NCI-H774 (cell line): ENCODE results near the gene UBL3.

Experiments used
- DNase-seq: peaks from one replicate; lab custom pipeline; 2025; lab: John Stamatoyannopoulos, UW

The UBL3 gene

DNA sequence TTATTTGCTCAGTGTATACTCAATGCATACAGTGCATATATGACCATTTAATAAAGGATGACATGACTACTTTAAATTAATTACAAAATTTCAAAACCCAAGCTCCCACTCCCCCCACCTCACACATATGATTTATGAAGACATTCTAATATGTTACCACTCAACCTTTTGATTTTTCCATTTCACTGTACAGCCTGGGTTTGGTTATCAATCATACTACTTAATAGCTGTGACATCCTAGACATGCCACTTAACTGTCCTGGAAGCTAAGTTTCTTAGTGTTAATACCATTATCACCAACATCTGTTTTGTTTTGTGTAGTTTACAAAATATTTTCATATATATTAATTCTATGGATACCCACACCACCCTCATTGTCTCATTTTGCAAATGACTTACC is 42.2 kb downstream of the UBL3 start:
- no peak for DNase-seq

DNA sequence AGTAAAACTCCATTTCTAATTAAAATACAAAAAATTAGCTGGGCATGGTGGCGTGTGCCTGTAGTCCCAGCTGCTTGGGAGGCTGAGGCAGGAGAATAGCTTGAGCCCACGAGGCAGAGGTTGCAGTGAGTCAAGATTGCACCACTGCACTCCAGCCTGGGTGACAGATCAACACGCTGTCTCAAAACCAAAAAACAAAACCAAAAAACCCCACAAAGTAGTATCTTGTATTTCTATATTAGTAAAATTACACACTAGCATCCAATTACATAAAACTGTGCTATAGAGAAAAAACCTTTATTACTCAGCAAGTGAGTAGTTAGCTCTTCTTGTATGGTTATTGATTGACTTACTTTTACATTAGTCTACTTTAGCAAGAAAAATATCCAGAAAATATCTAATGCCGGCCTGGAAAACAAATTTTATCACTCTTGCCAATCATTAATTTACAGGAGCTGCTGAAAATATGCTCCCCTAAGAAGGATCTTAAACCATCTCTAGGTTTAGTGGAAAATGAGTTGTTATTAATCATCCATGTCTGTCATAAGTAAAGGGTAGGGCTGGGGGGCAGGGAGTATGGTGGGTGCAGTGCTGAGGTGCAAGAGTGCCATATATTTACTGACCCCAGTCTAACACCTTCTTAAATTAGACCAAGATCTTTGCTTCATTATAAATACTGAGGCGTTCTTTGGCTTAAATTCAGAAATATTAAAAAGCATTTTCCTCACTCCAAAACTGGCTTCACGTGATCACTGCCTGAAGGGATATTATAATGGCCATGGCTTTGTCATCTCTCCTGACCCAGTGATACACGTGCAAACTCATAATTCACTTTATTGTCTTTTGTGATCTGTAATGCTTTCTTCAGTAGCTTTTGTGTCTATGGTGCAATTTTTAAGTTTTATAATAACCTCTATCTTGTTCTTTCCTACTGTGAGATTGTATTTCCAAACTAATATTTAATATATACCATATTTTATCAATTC is 44.1 kb downstream of the UBL3 start:
- no peak for DNase-seq

DNA sequence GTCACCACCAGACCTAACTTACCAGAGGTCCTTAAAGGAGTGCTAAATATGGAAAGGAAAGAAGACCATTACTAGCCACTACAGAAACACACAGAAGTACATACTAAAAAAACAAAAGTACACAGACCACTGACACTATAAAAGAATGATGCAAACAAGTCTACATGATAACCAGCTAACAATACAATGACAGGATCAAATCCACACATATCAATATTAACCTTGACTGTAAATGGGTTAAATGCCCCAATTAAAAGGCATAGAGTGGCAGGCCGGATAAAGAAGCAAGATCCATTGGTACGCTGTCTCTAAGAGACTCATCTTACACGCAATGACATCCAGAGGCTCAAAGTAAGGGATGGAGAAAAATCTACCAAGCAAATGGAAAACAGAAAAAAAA is 47.2 kb downstream of the UBL3 start:
- DNase-seq, result no peak

GRCh38 chr13:29802621-29803020 is 47.8 kb downstream of the UBL3 start:
- no peak for DNase-seq

GRCh38 chr13:29801737-29802305 is 48.6 kb downstream of the UBL3 start:
- DNase-seq, result no peak

- no peak for DNase-seq
Measured at GRCh38 chr13:29801102-29801501, 49.3 kb downstream of the UBL3 start.

- DNase-seq, result no peak
Measured at GRCh38 chr13:29800687-29801086, 49.7 kb downstream of the UBL3 start.

DNA sequence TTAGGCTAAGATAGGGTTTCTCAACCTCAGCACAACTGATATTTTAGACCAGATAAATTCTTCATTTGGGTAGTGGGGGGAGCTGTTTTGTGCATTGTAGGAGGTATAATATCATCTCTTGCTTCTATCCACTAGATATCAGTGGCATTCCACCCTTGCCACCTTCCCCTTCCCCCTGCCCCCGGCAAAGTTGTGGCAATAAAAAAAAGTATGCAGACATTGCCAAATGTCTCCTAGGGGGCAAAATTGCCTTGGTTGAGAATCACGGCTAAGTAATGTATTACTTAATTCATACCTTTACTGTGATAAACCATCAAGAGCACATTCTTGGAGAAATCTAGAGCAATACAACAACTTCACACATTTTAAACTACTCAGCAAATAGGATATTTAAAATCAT is 51.4 kb downstream of the UBL3 start:
- DNase-seq, result no peak

DNA sequence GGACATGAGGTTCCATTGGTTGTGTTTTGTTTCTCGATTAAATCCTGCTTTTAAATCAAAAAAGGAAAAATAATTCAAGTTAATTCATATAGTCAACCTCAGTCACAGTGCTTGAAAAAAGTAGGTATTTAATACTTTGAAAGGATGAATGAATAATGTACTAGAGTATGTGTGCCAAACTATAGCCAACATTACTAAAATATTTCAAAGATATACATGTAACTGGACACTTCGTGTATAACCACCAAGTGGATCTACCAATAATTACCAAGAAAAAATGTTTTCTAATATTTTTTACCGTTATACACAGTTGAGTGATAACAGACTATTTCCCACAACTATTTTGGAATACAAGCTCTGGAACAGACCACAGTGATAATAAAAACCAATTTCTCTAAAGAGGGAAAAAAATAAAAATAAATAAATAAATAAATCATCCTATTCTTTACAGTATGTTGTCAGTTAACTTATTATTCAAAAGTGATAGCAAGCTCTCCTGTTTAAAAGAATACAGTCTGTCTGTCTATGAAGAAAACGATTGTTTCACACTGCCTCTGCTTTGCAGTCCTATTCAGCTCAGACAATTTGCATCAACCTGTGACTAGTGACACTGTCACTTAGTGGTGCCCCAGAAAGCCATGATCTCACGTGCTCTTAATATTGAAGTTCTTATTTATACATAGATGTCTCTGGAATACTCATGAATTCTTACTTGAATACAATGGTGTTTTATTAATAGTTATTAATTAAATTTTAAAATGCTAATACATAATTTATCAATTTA is 58.2 kb downstream of the UBL3 start:
- DNase-seq, result no peak

DNA sequence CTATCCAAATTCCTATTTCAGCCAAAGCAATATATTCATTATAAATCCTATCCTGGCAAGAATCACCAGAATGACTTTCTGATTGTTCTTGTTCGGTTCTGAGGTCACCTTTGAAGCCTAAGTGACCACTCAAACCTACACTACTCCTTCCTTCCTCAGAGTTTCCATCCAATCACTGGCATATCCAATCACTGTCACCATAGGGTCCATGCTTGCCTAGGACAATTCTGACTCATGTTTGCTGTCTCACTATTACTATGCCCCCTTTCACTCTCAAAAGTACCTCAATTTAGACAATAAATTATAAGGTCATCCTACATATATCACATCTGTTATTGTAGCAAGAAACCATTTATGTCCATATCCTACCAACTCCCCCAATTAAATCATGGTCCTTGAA is 58.9 kb downstream of the UBL3 start:
- DNase-seq, result no peak

DNA sequence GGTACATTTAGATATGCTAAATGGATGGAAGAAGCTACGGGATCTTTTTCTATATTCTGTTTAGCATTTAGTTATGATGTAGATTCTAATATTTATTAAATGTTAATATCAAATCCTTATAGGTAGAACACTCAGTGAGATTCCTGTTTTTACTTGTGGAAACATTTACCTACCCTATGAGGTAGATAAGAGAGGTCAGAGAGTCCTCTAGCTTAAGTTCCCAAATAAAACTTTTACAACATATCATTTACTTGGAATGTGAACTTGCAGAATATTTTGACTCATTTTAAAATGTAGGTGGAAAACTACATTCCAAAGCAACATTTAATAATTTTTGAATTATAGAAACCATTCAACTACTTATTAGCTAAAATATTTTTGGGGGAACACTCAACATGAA is 63.7 kb downstream of the UBL3 start:
- DNase-seq, result no peak

- DNase-seq, result no peak
Measured at GRCh38 chr13:29785978-29786377, 64.4 kb downstream of the UBL3 start.

- no peak for DNase-seq
Measured at GRCh38 chr13:29782798-29783197, 67.6 kb downstream of the UBL3 start.

- DNase-seq, result no peak
Measured at GRCh38 chr13:29774830-29775229, 75.6 kb downstream of the UBL3 start.

GRCh38 chr13:29771247-29771646 is 79.2 kb downstream of the UBL3 start:
- DNase-seq, result no peak

GRCh38 chr13:29767006-29767405 is 83.4 kb downstream of the UBL3 start:
- DNase-seq, result no peak

DNA sequence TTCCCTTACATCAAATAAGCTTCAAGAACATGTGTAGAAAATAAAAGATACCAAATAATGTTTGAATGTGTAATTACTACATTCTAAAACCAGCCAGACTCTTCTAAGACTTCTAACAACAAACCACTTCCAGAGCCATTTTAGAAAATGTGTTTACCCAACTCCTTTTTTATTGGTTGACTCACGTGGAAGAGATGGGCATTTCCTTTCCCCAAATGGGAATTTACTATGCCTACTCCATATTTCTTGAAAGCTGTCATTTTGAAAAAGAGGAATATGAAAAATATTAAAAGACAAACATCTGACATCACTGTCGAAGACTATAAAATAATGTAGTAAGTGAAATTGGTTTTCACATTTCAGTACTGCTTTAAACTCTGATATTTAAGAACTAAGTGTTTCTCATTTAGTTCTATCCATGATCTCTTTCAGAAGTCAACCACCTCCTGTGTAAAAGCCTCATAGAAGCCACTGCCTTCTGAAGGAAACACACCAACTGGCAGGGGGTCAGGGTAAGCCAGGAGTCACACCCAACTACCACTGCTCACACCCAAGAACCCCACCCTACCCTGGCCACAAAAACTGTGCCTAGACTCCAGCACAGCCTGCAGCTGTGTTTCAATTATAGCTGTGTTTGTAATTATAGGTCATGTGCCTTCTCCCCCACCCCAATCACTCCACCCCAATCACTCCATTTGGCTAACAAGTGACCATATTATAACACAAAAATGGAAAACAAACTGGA is 86.8 kb downstream of the UBL3 start:
- no peak for DNase-seq

DNA sequence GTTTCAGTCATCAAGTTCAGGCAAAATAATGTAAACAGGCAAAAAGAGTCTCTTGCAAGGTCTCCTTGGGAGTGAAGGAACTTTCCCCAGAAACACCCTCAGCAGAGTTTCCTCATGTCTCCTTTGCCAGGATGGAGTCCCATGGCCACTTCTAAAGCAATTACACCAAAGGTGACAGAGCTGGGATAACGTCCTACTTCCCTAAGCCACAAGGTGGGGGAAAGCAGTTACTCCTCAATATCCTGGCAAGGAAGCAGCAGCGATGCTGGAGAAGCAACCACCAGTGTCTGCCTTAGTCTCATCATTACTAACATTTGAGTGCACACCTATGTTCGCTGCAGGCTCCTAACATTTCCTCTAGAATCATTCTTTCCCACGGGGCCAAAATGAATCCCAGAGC is 88.6 kb downstream of the UBL3 start:
- no peak for DNase-seq

- no peak for DNase-seq
Measured at GRCh38 chr13:29761160-29761559, 89.3 kb downstream of the UBL3 start.

DNA sequence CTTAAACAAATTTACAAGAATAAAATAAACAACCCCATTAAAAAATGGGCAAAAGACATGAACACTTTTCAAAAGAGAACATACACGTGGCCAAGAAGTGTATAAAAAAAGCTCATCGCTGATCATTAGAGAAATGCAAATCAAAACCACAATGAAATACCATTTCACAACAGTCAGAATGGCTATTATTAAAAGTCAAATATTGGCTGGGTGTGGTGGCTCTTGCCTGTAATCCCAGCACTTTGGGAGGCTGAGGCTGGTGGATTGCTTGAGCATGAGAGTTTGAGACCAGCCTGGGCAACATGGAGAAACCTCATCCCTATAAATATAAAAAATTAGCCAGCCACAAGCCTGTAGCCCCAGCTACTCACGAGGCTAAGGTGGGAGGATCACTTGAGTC is 89.9 kb downstream of the UBL3 start:
- DNase-seq, result no peak

DNA sequence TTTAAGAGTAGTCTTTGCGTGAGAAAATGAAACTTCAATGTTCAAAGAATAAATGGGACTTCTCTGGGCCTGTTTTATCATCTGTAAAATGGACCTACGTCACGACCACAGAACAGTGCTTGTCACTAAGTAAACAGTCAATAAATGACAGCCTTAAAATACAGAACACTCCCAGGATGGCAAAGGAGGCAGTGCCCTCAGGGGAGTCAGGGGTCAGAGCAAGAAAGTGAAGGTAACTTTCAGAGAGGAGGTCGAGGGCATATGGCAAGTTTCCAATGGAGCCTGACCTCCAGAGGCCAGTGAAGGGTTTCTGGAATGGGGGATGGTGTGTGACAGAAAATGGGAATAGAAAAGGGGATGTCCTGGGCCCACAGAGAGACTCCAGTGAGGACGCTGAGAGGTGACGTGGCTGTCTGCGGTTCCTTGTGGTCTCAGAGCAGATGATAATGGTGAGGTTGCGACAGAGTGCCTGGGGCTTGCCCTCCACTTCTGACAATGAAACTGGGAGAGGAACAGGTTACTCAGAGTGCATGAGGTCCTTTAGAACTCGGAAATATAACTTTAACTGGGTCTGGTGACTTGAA is 91.8 kb downstream of the UBL3 start:
- DNase-seq, result no peak

DNA sequence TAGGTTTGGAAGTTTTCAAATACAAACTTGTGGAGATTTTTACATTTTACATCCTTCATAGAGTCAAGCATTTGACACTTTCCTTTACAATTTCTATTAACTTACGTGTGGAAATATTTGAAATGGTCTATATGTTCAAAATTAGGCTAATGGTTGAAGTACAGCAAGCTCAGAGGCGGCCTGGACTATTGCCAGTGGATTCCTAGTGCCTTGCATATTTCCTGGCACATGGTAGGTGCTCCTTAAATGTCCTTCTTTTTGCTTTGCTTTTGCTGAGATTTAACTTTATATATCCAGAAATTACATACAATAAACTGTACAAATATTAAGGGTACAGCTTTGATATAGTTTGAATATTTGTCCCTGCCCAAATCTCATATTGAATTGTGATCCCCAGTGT is 93.9 kb downstream of the UBL3 start:
- no peak for DNase-seq
